IMR-90 (cell line): ENCODE results near the gene HCFC1R1. TPM values are rescaled to one million over a fixed set of nuclear protein-coding genes. Genes with fewer than 3 reads are reported as not detected.

Experiments
- ATAC-seq: fragments of 200-7000 bp; cut with Tn5 transposase; 2 replicates; pipeline ENCODE4 v1.9.1; 2020; ENCODE audit warnings: low read depth, mild to moderate bottlenecking, moderate library complexity
- BruUV-seq: library from RNA; stranded (reverse); fragments of 400-500 nt; replicated peaks from 2 replicates; lab custom pipeline; 2021; lab: Mats Ljungman, UMichigan
- CTCF ChIA-PET: fragments of 300-600 bp; formaldehyde crosslinking; extraction: SDS; loops from one replicate; lab custom pipeline; 2021; ENCODE audit warnings: antibody characterized with exemption; lab: Yijun Ruan, JAX
- POLR2A ChIA-PET: fragments of 300-600 bp; sonication (Branson Sonifier 250); formaldehyde crosslinking; loops from one replicate; lab custom pipeline; 2022; ENCODE audit warnings: antibody characterized with exemption; ENCODE audit not compliant: unreplicated experiment; lab: Charles Lee
- DNase-seq: peaks from one replicate; pipeline ENCODE4 v3.0.0; 2013
- H2AFZ ChIP-seq: replicated peaks from 2 replicates; pipeline ENCODE3; 2013; ENCODE audit warnings: low read length, mild to moderate bottlenecking; ENCODE audit not compliant: poor library complexity
- H2AK5ac ChIP-seq: 2 replicates; pipeline ENCODE4 v1.6.1; 2013; ENCODE audit warnings: low read depth, low read length, inconsistent platforms
- H2AK9ac ChIP-seq: replicated peaks from 2 replicates; pipeline ENCODE3; 2013; ENCODE audit warnings: mild to moderate bottlenecking, low read depth, low read length, moderate library complexity; ENCODE audit not compliant: poor library complexity
- H2BK120ac ChIP-seq: 2 replicates; pipeline ENCODE4 v1.6.1; 2013; ENCODE audit warnings: low read depth, low read length, inconsistent platforms
- H2BK15ac ChIP-seq: 3 replicates; pipeline ENCODE4 v1.6.1; 2013; ENCODE audit warnings: low read depth, low read length, inconsistent platforms
- H2BK20ac ChIP-seq: 2 replicates; pipeline ENCODE4 v1.6.1; 2013; ENCODE audit warnings: low read depth, mild to moderate bottlenecking, inconsistent platforms, low read length, moderate library complexity
- H2BK5ac ChIP-seq: 2 replicates; pipeline ENCODE4 v1.6.1; 2013; ENCODE audit warnings: mild to moderate bottlenecking, low read depth, low read length, inconsistent platforms; ENCODE audit not compliant: poor library complexity, severe bottlenecking
- H3K14ac ChIP-seq: replicated peaks from 2 replicates; pipeline ENCODE4 v1.6.1; 2013; ENCODE audit warnings: low read depth, low read length, inconsistent platforms
- H3K18ac ChIP-seq: 2 replicates; pipeline ENCODE4 v1.6.1; 2013; ENCODE audit warnings: low read depth, low read length, control low read depth
- H3K23ac ChIP-seq: 2 replicates; pipeline ENCODE4 v1.6.1; 2013; ENCODE audit warnings: low read depth, low read length, inconsistent platforms
- H3K27ac ChIP-seq: 2 replicates; pipeline ENCODE4 v1.5.1; 2013; ENCODE audit warnings: mild to moderate bottlenecking, control low read depth, low read length; ENCODE audit not compliant: insufficient read depth
- H3K27me3 ChIP-seq: 2 replicates; pipeline ENCODE4 v1.6.1; 2013; ENCODE audit warnings: low read length; ENCODE audit not compliant: control insufficient read depth, insufficient read depth
- H3K36me3 ChIP-seq: 2 replicates; pipeline ENCODE4 v1.6.1; 2013; ENCODE audit warnings: low read length, mixed read lengths; ENCODE audit not compliant: control insufficient read depth, insufficient read depth
- H3K4ac ChIP-seq: 2 replicates; pipeline ENCODE4 v1.6.1; 2013; ENCODE audit warnings: low read depth, low read length, inconsistent platforms
- H3K4me1 ChIP-seq: 2 replicates; pipeline ENCODE4 v1.6.1; 2013; ENCODE audit warnings: low read length, mixed read lengths; ENCODE audit not compliant: control insufficient read depth, insufficient read depth
- H3K4me2 ChIP-seq: 2 replicates; pipeline ENCODE4 v1.6.1; 2013; ENCODE audit warnings: low read depth, mild to moderate bottlenecking, control low read depth, low read length, moderate library complexity
- H3K4me3 ChIP-seq: 2 replicates; pipeline ENCODE4 v1.5.1; 2013; ENCODE audit warnings: low read depth, mild to moderate bottlenecking, control low read depth, low read length, moderate library complexity; ENCODE audit not compliant: insufficient read depth
- H3K56ac ChIP-seq: 2 replicates; pipeline ENCODE4 v1.6.1; 2013; ENCODE audit warnings: low read length, inconsistent platforms; ENCODE audit not compliant: insufficient read depth; ENCODE audit errors: extremely low read depth
- H3K79me1 ChIP-seq, 2 experiments: 2 replicates each; pipeline ENCODE4 v1.6.1; 2013; ENCODE audit warnings: low read length in 2 of 2, inconsistent platforms in 1 of 2, low read depth in 1 of 2
- H3K9ac ChIP-seq: 2 replicates; pipeline ENCODE4 v1.6.1; 2013; ENCODE audit warnings: low read depth, low read length, control low read depth
- H3K9me1 ChIP-seq: 2 replicates; pipeline ENCODE4 v1.6.1; 2013; ENCODE audit warnings: low read length, inconsistent platforms; ENCODE audit not compliant: insufficient read depth
- H3K9me3 ChIP-seq: 2 replicates; pipeline ENCODE4 v1.6.1; 2013; ENCODE audit warnings: low read length; ENCODE audit not compliant: control insufficient read depth, insufficient read depth
- H4K20me1 ChIP-seq: 2 replicates; pipeline ENCODE4 v1.6.1; 2013; ENCODE audit warnings: low read length, inconsistent platforms; ENCODE audit not compliant: insufficient read depth
- H4K5ac ChIP-seq: 2 replicates; pipeline ENCODE4 v1.6.1; 2013; ENCODE audit warnings: mild to moderate bottlenecking, low read depth, low read length, control low read depth
- H4K8ac ChIP-seq, 2 experiments: 2 replicates each; pipeline ENCODE4 v1.6.1; 2013; ENCODE audit warnings: low read depth in 2 of 2, low read length in 2 of 2, control low read depth in 1 of 2, inconsistent platforms in 1 of 2
- H4K91ac ChIP-seq: 2 replicates; pipeline ENCODE4 v1.6.1; 2013; ENCODE audit warnings: low read depth, low read length, inconsistent platforms; ENCODE audit not compliant: insufficient read depth
- BHLHE40 ChIP-seq: fragments of 150-350 bp; IDR thresholded peaks from 2 replicates; pipeline ENCODE4 v1.6.1; 2016; ENCODE audit warnings: mild to moderate bottlenecking, low read depth, low read length
- CEBPB ChIP-seq: IDR thresholded peaks from 2 replicates; pipeline ENCODE4 v1.6.1; 2012; ENCODE audit warnings: low read depth, low read length, improper control_type of control experiment
- ELK1 ChIP-seq: fragments of 150-350 bp; IDR thresholded peaks from 2 replicates; pipeline ENCODE4 v1.6.1; 2016; ENCODE audit warnings: low read depth, mild to moderate bottlenecking, low read length, moderate library complexity, borderline replicate concordance
- MAZ ChIP-seq: IDR thresholded peaks from 2 replicates; pipeline ENCODE4 v1.6.1; 2012; ENCODE audit warnings: low read depth, mild to moderate bottlenecking, low read length, improper control_type of control experiment, moderate library complexity, borderline replicate concordance
- MXI1 ChIP-seq: IDR thresholded peaks from 2 replicates; pipeline ENCODE4 v1.6.1; 2012; ENCODE audit warnings: low read depth, mild to moderate bottlenecking, low read length, moderate library complexity, borderline replicate concordance
- NFE2L2 ChIP-seq: fragments of 150-350 bp; IDR thresholded peaks from 2 replicates; pipeline ENCODE4 v1.6.1; 2016; ENCODE audit warnings: low read depth, mild to moderate bottlenecking, low read length
- POLR2A ChIP-seq: IDR thresholded peaks from 2 replicates; pipeline ENCODE4 v1.6.1; 2012; ENCODE audit warnings: mild to moderate bottlenecking, low read depth, low read length
- RAD21 ChIP-seq: IDR thresholded peaks from 2 replicates; pipeline ENCODE4 v1.6.1; 2012; ENCODE audit warnings: low read length, improper control_type of control experiment
- RFX5 ChIP-seq: IDR thresholded peaks from 2 replicates; pipeline ENCODE4 v1.8.0; 2012; ENCODE audit warnings: low read depth, mild to moderate bottlenecking, low read length, moderate library complexity
- USF2 ChIP-seq: fragments of 150-350 bp; IDR thresholded peaks from 2 replicates; pipeline ENCODE4 v1.6.1; 2017; ENCODE audit warnings: mild to moderate bottlenecking, antibody characterized with exemption, low read length, low read depth
- WGBS, 2 experiments: methylation state at CpG; one replicate each; pipeline versions ENCODE4 v1.1.5 to v1.1.7; 2013; ENCODE audit warnings: missing lambda C conversion rate in 2 of 2; ENCODE audit not compliant: insufficient read length in 1 of 2; ENCODE audit errors: extremely low coverage in 2 of 2; 5-methylcytosine and 5-hydroxymethylcytosine counted together
- dilution Hi-C: fragments of 300-500 bp; cut with HindIII; formaldehyde crosslinking; loops from one replicate; pipeline ENCODE4 v1.14.3; 2018; ENCODE audit warnings: low sequenced_read_pairs; ENCODE audit not compliant: unreplicated experiment
- in situ Hi-C: fragments of 300-500 bp; cut with MboI; formaldehyde crosslinking; loops from 3 replicates; pipeline ENCODE4 v1.14.3; 2019; ENCODE audit warnings: low sequenced_read_pairs, inconsistent platforms, mixed read lengths
- intact Hi-C: fragments of 100-400 bp; cut with micrococcal nuclease; formaldehyde crosslinking; loops from 2 replicates; pipeline ENCODE4 v1.10.0; 2022
- polyA plus RNA-seq, 3 experiments: library from polyadenylated mRNA; depleted of rRNA; stranded (reverse); fragments of >200 nt; gene quantifications; 2 replicates each; pipeline ENCODE4 v1.2.3, GENCODE V29; 2012; ENCODE audit warnings: low replicate concordance in 1 of 3
- total RNA-seq: library from RNA; depleted of rRNA; stranded (reverse); fragments of >200 nt; gene quantifications from 2 replicates; pipeline ENCODE4 v1.2.3, GENCODE V29; 2012

Gene HCFC1R1
- total and polyA plus RNA-seq, 2 of the 4 experiments (the other 2 are of a cell fraction) = 7.2 to 57.9 TPM

- Histone ChIP-seq H3K27ac (no peak overlapping the region; the same call in 1 of the 2 replicates), H3K23ac (peak overlapping the region; percentile 59; the same call in 1 of the 2 replicates), H3K36me3 (no peaks in the 10 kb centered on the region), H2AFZ (peak overlapping the region; percentile 98), H3K27me3 (no peaks in the 10 kb centered on the region; the same call in 1 of the 2 replicates), H3K4ac (peak overlapping the region; percentile 81), H3K9ac (peak overlapping the region; percentile 55; the same call in 1 of the 2 replicates), H4K8ac (peak overlapping the region; percentile 74 to 92), H3K4me2 (peak overlapping the region; percentile 53), H3K9me1 (peaks cover 18% of the 10 kb centered on the region), H3K4me3 (peak overlapping the region; percentile 47; the same call in 1 of the 2 replicates), H2BK120ac (peak overlapping the region; percentile 87; the same call in 1 of the 2 replicates), H2AK9ac (peak overlapping the region; percentile 99), H2BK20ac (peak overlapping the region; percentile 41), H2AK5ac (peak overlapping the region; percentile 97), H4K20me1 (no peaks in the 10 kb centered on the region), H3K18ac (peak overlapping the region; percentile 30), H3K4me1 (peaks cover 12% of the 10 kb centered on the region), H3K14ac (peak overlapping the region; percentile 87), H4K91ac (peak overlapping the region; percentile 88), H2BK15ac (peak overlapping the region; percentile 96; the same call in 2 of the 3 replicates), H3K56ac (peak overlapping the region; percentile 64), H2BK5ac (peak overlapping the region; percentile 76), H3K9me3 (no peaks in the 10 kb centered on the region), H4K5ac (peak overlapping the region; percentile 81), H3K79me1 (peaks cover 6 to 19% of the 10 kb centered on the region in 2 experiments; a peak in 2 of 4 replicates)
- CTCF ChIA-PET = no interaction called here
- DNase-seq (no peak), ATAC-seq (no peak)
- POLR2A ChIA-PET = no interaction called here
- dilution Hi-C loops = no loop called here
- in situ Hi-C loops = no loop called here
- 49% methylated on average over 7 of the region's 26 CpGs; no CpG with 5 or more reads in 1 of the 2 experiments for WGBS, 2 experiments
- BruUV-seq = no TSS peak
- intact Hi-C loops = no loop called here
- no peak for TF ChIP-seq ELK1
- no peak; the same call in 1 of the 2 replicates for TF ChIP-seq MXI1
- TF ChIP-seq CEBPB = no peak
- TF ChIP-seq NFE2L2 = no peak
- no peak for TF ChIP-seq MAZ
- no peak for TF ChIP-seq BHLHE40
- no peak for TF ChIP-seq RAD21
- no peak for TF ChIP-seq USF2
- no peak for TF ChIP-seq POLR2A
- TF ChIP-seq RFX5 = no peak
Measured at GRCh38 chr16:3065742-3066439, 42.1 kb upstream of the HCFC1R1 start.
